ENCODE results near the gene TSC2.
A peak's percentile ranks its signal among the peaks of the same experiment; 100 is the strongest.

TSC2 gene

DNA sequence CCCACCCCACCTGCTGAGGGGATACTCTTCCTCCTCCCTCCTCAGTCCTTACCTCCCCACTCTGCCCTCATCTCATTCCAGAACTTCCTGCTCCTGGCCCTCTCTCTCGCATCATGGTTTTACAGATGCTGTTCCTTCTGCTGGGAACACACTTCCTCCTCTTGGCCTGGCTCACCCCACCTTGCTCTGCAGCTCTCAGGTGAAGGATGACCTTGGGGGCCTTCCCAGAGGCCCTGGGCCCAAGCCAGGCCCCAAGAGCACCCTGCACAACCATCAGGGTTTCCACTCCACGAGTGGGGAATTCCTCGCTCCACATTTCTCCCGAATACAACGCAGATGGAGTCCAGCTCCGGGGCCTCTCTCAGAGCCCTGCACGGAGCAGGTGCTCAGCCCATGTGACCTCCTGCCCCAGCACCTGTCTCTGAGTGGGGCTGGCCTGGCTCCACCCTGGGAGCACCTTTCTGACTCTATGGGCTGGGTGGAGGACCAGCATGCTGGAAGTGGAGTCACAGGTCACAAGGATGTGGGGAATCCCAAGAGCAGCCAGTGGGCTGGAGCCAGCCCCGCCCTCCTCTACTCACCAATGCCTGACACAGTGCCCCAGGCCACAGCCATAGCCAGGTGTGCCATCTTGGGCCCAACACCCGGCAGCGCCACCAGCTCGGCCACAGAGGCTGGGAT lies 4.7 kb upstream of the TSC2 start:
- no peak for ATAC-seq
- no peak for DNase-seq
- Mint-ChIP-seq H3K27me3 (no peaks in the 10 kb centered on the region), H3K27ac (peak overlapping the region in 1 of 2 donors; percentile 49), H3K4me3 (no peak overlapping the region), H3K9me3 (no peaks in the 10 kb centered on the region), H3K4me1 (peaks cover 14% of the 10 kb centered on the region)

DNA sequence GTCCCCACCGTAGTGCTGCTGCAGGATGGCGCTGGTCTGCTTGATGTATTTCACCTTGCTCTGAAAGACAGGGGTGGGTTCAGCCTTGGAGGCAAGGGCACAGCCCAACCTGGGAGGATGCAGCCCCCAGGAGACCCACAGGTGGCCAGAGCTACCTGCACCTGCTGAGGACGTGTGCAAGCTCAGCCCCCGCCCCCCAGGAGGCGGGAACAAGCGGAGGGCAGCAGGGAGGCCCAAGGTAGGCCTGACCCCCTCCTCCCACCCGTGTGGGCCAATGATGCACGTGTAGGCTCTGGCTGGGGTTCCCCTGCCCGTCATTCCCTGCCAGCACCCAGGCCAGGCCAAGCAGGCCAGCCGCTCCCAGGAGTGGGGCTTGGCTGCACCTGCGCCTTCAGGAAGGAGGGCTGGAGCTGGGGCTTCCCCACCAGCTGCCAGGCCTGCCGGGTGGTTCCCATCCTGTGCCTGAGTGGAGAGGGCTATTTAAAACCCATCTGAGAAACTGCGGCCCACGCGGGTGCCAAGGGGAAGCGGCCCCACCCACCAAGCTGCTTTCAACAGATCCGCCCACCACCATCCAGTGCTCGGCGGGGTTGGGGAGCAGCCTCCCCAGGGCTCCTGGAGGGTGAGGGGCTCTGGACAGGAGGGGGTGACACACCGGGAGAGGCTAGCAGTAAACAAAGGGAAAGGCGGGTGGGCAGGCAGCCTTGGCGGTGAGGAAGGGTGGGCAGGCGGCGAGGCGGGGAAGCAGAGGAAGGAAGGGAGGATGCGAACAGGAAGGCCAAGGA lies 3.9 kb upstream of the TSC2 start:
- Mint-ChIP-seq H3K27me3 (no peaks in the 10 kb centered on the region), H3K4me3 (no peak overlapping the region), H3K9me3 (no peaks in the 10 kb centered on the region), H3K27ac (no peak overlapping the region), H3K4me1 (peaks cover 21% of the 10 kb centered on the region)
- ATAC-seq (no peak), DNase-seq (no peak)

DNA sequence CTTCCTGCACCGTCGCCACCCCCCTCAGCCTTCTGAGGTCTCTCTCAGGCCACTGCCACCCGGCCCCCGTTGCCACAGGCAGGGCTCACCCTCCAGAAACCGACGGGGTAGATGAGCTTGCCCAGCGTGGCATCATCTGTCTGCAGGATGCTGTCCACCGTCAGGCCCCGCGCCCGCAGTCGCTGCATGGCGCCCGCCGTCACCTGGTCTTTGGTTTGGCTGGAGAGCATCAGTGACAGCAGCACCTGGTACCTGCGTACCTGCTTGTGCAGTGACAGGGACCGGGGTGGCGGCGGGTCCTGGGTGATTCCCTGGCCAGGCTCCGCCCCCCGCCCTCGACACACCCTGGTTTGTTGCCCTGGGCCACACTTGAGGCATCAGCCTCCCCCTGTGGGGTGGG lies 3.2 kb upstream of the TSC2 start:
- DNase-seq (no peak), ATAC-seq (no peak)
- Mint-ChIP-seq H3K4me1 (peaks cover 26% of the 10 kb centered on the region), H3K4me3 (no peak overlapping the region), H3K27me3 (no peaks in the 10 kb centered on the region), H3K9me3 (no peaks in the 10 kb centered on the region), H3K27ac (no peak overlapping the region)

DNA sequence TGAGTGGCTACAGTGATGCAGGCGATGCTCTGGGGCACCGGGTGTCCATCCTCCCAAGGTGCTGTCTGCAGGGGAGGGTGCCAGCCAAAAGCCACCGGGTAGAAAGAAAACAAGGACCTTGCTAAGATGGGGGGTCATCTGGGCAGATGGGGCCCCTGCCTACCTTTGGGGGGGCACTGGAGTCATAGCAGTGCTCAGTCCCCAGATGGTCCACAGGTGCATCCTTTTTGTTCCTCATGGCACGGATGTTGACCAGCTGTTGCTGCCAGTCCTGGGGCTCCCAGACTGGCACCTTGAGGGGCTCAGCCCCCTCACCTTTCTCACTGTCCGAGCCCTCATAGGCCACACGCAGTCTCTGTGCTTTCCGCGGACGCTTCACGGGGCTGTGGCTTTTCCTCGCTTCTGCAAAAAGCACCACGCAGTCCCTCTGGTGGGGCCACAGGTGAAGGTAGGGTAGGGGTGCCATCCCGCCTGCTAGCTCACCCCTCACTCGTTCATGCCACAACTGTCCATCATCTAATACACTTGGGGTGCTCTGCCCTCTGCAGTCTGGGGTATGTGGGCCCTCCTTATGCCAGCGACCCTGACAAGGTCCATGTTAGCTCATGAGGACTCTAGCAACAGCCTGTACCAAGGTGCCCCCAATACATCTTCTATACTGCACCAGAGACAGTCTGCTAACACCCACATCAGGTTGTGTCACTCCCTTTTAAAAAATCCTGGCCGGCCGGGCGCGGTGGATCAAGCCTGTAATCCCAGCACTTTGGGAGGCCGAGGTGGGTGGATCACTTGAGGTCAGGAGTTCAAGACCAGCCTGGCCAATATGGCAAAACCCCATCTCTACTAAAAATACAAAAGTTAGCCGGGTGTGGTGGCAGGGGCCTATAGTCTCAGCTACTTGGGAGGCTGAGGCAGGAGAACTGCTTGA lies 1.6 kb upstream of the TSC2 start:
- ATAC-seq, result no peak

DNA sequence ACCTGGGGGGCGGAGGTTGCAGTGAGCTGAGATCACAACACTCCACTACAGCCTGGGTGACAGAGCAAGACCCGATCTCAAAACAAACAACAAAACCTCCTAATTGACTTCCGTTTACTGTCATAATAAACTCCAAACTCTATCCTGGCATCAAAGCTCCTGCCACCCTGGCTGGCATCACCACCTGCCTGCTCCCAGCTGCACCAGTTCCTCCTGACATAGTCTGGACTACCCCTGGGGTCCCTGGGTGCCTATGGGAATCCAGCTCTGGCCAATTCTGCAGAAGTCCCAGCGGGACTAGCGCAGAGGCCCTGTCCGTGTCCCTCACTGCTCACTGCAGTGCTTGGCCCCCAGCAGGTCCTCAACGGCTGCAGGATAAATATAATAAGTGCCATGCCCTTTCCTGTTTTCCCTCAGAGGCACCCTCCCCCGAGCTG lies 874 bp upstream of the TSC2 start:
- peak overlapping the region; percentile 94 to 96 for H3K4me3 Mint-ChIP-seq
- H3K4me1 Mint-ChIP-seq, result peaks cover 26% of the 10 kb centered on the region
- no peaks in the 10 kb centered on the region for H3K9me3 Mint-ChIP-seq
- peak overlapping the region; percentile 57 to 76 for H3K27ac Mint-ChIP-seq
- no peaks in the 10 kb centered on the region for H3K27me3 Mint-ChIP-seq
- ATAC-seq (no peak), DNase-seq (no peak)

More for the DNA sequence above, 1.6 kb upstream of the TSC2 start:
- Mint-ChIP-seq H3K4me3 (peak overlapping the region; percentile 94 to 96), H3K27ac (no peak overlapping the region), H3K9me3 (no peaks in the 10 kb centered on the region), H3K4me1 (peaks cover 26% of the 10 kb centered on the region), H3K27me3 (no peaks in the 10 kb centered on the region)
- DNase-seq, result no peak

DNA sequence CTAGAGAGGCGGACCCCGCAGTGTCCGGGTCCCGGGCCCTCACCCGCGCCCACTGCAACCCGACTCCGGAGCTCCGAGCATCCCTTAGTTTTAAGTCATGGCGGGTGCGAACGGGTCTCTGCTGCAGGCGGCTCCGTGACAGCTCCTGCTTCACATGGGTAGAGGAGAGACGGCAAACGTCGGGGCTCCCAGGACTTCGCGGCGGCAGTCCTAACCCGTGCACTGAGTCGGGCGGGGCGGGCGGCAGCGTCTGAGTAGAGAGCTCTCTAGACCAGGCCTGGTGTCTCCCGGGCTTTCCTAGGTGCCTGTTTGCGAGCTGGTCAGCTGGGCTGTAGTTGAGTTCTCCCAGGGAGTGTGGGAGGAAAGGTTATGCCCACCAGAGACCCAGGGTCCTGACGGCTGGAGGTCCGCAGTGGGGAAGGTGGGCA lies 345 bp downstream of the TSC2 start:
- peak; percentile 31 for ATAC-seq

DNA sequence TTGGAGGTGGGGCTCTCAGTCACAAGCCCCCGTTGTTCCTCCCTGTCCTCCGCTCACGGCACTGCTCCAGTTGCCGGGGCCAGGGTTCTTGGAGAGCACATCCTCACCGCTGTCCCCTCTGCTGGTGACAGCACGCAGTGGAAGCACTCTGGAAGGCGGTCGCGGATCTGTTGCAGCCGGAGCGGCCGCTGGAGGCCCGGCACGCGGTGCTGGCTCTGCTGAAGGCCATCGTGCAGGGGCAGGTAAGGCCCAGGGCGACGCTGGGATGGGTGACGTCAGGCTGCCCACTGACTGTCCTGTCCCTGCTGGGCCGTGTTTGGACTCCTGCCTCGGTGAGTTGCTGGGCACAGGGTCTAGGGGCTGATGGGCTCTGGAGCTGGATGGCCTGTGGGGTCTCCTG lies 5.4 kb downstream of the TSC2 start:
- Mint-ChIP-seq H3K4me1 (peaks cover 20% of the 10 kb centered on the region), H3K4me3 (no peak overlapping the region), H3K27ac (no peak overlapping the region), H3K27me3 (no peaks in the 10 kb centered on the region), H3K9me3 (no peaks in the 10 kb centered on the region)
- DNase-seq, result no peak
- no peak for ATAC-seq

More for the DNA sequence above, 345 bp downstream of the TSC2 start:
- H3K4me3 Mint-ChIP-seq, result peak overlapping the region; percentile 94 to 96
- peaks cover 31% of the 10 kb centered on the region for H3K4me1 Mint-ChIP-seq
- no peaks in the 10 kb centered on the region for H3K27me3 Mint-ChIP-seq
- DNase-seq, result no peak
- H3K9me3 Mint-ChIP-seq, result no peaks in the 10 kb centered on the region
- H3K27ac Mint-ChIP-seq, result peak overlapping the region; percentile 57 to 92

DNA sequence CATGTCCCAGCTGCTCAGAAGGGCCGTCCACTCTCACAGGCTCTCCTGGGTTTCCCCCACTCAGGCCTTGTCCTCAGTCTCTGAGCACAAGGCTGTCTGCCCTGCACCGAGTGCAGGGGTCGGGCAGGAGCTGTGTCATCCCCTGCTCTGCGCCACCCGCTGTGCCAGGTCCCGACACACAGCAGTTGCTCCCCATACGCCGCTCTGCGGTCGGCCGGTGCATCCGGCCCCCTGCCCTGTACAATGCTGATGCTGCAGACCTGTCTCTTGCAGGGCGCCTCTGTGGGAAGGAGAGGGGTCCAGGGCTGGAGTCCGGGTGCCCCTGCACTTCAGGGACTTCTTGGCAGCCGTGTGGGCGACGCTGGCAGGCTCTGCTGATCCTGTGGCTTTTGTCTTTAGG lies 6.1 kb downstream of the TSC2 start:
- Mint-ChIP-seq H3K27ac (no peak overlapping the region), H3K27me3 (no peaks in the 10 kb centered on the region), H3K4me3 (no peak overlapping the region), H3K9me3 (no peaks in the 10 kb centered on the region), H3K4me1 (peaks cover 14% of the 10 kb centered on the region)
- DNase-seq (no peak), ATAC-seq (no peak)

DNA sequence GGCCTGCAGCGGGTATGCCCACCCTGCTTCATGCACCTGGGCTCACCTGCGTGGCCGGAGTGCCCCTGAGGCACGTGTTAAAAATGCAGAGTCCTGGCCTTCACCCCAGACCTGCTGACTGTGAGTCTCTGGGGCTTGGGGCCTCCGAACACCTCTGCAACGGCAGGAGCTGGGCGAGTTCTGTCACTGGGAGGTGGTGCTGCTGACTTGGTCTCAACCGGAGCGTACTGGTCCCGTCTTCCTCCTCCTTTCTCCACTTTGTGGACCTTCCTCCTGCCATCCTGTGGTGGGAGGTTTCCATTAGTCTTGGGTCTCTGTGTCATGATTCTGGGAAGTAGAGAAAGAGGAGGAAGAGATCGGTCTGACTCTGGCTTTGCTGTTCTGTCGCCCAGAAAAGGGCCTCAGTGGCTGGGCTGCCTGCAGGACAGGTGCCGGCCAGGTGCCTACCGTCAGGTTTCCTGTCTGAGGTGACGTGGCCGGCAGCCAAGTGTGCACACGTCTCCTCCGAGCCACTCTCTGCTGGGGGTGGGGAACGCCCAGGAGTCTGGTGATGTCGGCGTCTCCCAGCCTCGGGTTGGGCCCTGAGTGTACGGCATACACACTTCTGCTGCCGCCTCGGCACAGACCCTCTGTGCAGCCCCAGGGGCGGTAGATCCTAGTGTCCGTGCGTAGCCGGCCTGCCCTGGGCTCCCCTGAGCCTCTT lies 6.9 kb downstream of the TSC2 start:
- no peaks in the 10 kb centered on the region for H3K9me3 Mint-ChIP-seq
- H3K27me3 Mint-ChIP-seq, result no peaks in the 10 kb centered on the region
- ATAC-seq (no peak), DNase-seq (no peak)
- no peak overlapping the region for H3K27ac Mint-ChIP-seq
- H3K4me3 Mint-ChIP-seq, result no peak overlapping the region
- H3K4me1 Mint-ChIP-seq, result peaks cover 9% of the 10 kb centered on the region

DNA sequence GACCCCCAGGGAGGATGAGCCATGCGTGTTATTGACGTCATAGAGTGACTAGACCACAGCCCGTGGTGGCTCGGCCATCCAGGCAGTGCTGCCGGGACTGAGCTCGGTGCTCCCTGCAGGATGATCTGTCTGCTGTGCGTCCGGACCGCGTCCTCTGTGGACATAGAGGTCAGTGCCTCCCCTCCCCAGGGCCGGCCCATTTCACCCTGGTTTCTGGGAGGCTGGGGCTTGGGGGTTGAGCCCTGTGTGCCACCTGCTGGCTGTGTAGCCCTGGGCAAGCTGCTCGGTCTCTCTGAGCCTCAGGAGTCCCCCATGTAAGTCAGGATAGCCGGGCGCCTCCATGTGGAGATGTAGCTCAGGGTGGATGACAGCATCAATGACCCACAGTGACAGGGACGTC lies 8.3 kb downstream of the TSC2 start:
- Mint-ChIP-seq H3K27ac (no peak overlapping the region), H3K4me1 (peaks cover 9% of the 10 kb centered on the region), H3K27me3 (no peaks in the 10 kb centered on the region), H3K9me3 (no peaks in the 10 kb centered on the region), H3K4me3 (no peak overlapping the region)
- ATAC-seq (no peak), DNase-seq (no peak)

DNA sequence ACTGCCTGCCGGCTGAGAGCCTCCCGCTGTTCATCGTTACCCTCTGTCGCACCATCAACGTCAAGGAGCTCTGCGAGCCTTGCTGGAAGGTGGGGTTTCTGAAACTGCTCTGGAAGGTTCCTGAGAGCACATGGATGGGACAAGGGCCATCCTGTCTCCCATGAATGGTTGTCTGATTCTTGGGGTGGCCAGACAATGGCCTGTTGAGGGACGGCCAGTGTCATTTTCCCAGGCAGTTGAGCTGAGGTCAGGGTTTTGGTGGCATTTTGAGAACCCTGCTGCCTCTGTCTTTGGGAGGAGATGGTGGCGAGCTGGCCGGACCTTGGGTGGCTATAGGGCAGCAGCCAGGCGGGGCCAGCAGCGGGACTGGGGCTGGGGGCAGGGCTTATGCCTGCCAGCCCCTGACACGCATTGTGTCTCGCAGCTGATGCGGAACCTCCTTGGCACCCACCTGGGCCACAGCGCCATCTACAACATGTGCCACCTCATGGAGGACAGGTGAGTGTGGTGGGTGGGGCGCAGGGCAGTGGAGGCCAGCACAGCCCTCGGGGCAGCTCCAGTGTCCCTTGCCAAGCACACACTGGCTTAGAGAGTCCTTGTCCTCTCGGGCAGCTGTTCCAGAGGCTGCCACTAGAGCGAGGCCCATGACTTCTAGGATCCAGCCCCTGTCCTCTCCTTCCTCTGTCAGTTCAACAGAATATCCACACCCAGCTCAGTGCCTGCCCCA lies 9.1 kb downstream of the TSC2 start:
- H3K27me3 Mint-ChIP-seq, result no peaks in the 10 kb centered on the region
- peak; percentile 37 for ATAC-seq

DNA sequence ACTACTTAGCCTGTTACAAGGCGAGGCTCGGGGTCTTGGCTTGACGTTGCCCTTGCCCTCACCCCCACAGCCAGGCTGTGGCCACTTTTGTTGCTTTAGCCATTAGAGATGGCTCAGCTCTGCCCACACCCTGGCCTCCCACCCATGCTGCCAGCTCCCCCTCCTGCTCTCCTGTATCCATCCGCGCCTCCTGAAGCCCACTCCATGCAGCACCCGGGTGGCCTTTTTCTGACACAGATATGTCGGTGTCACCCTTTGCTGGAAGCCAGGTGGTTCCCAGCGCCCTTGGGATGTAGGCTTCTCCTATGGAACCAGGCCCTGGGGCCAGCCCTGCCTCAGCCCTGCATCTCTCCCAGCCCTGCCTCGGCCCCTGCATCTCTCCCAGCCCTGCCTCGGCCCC lies 9.7 kb downstream of the TSC2 start:
- ATAC-seq (no peak), DNase-seq (no peak)
- H3K27ac Mint-ChIP-seq, result no peak overlapping the region
- no peak overlapping the region for H3K4me3 Mint-ChIP-seq
- peaks cover 9% of the 10 kb centered on the region for H3K4me1 Mint-ChIP-seq
- no peaks in the 10 kb centered on the region for H3K27me3 Mint-ChIP-seq
- H3K9me3 Mint-ChIP-seq, result no peaks in the 10 kb centered on the region

More for the DNA sequence above, 9.1 kb downstream of the TSC2 start:
- no peaks in the 10 kb centered on the region for H3K9me3 Mint-ChIP-seq
- H3K4me3 Mint-ChIP-seq, result no peak overlapping the region
- no peak overlapping the region for H3K27ac Mint-ChIP-seq
- DNase-seq, result no peak
- H3K4me1 Mint-ChIP-seq, result peaks cover 9% of the 10 kb centered on the region

DNA sequence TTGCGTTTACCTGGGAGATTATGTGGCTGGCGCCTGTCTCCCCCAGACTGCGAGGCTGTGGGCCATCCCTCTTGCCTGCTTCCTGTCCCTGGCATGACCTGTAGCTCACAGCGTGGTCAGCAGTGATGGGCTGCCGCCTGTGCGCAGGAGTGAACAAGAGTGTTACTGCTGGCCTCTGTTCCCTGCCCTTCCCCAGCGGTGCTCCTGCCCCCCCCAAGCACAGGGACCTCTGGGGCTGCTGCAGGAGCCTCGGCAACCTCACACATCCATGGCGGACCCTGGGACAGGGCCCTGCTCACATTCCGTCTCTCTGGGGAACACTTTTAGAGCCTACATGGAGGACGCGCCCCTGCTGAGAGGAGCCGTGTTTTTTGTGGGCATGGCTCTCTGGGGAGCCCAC lies 10.6 kb downstream of the TSC2 start:
- Mint-ChIP-seq H3K4me3 (no peak overlapping the region), H3K9me3 (no peaks in the 10 kb centered on the region), H3K27me3 (no peaks in the 10 kb centered on the region), H3K27ac (peak overlapping the region; percentile 40 to 90), H3K4me1 (peaks cover 4% of the 10 kb centered on the region)
- DNase-seq, result no peak
- no peak for ATAC-seq

DNA sequence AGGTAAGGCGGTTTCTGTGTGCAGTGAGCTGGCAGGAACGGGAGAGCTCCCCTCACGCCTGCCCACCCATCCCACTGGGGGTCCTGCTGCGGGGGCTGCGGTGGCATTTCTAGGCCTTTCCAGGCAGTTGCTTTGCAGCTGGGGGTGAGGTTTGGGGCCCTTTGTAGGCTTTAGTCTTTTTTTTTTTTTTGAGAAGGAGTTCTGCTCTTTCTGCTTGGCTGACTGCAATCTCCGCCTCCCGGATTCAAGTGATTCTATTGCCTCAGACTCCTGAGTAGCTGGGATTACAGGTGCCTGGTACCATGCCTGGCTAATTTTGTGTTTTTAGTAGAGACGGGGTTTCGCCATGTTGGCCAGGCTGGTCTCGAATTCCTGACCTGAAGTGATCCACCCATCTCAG lies 11.1 kb downstream of the TSC2 start:
- Mint-ChIP-seq H3K9me3 (no peaks in the 10 kb centered on the region), H3K4me3 (no peak overlapping the region), H3K27ac (peak overlapping the region in 1 of 2 donors; percentile 90), H3K4me1 (peaks cover 2% of the 10 kb centered on the region), H3K27me3 (no peaks in the 10 kb centered on the region)
- DNase-seq (no peak), ATAC-seq (no peak)

All from stimulated activated naive CD8-positive, alpha-beta T cell treated with anti-CD3 and anti-CD28 coated beads, Interleukin-15, amount 100 ng/mL, for 72 hours (primary cell).